Epidermal melanocyte (primary cell): ENCODE results near the gene NIPA2.

Experiments
- DNase-seq: peaks from one replicate; pipeline ENCODE4 v3.0.0; 2011; ENCODE audit warnings: low spot score; ENCODE audit not compliant: insufficient read length

The NIPA2 gene

GRCh38 chr15:22902046-22902445, 63.6 kb downstream of the NIPA2 start:
- no peak for DNase-seq

GRCh38 chr15:22902578-22902977, 64.1 kb downstream of the NIPA2 start:
- no peak for DNase-seq

GRCh38 chr15:22902981-22903380, 64.5 kb downstream of the NIPA2 start:
- no peak for DNase-seq

GRCh38 chr15:22903427-22903826, 65.0 kb downstream of the NIPA2 start:
- DNase-seq = no peak

- DNase-seq = no peak
These were observed 65.6 kb downstream of the NIPA2 start for GRCh38 chr15:22903961-22904534.

GRCh38 chr15:22904736-22905135, 66.3 kb downstream of the NIPA2 start:
- no peak for DNase-seq

GRCh38 chr15:22907161-22907950, 68.9 kb downstream of the NIPA2 start:
- DNase-seq = no peak

- DNase-seq = no peak
These were observed 70.4 kb downstream of the NIPA2 start for GRCh38 chr15:22908830-22909229.

- no peak for DNase-seq
These were observed 72.8 kb downstream of the NIPA2 start for GRCh38 chr15:22911306-22911705.

GRCh38 chr15:22912256-22912655, 73.8 kb downstream of the NIPA2 start:
- DNase-seq = no peak

GRCh38 chr15:22913646-22914380, 75.3 kb downstream of the NIPA2 start:
- no peak for DNase-seq

GRCh38 chr15:22915866-22916515, 77.5 kb downstream of the NIPA2 start:
- no peak for DNase-seq

- DNase-seq = no peak
These were observed 78.3 kb downstream of the NIPA2 start for GRCh38 chr15:22916606-22917350.

- no peak for DNase-seq
These were observed 79.1 kb downstream of the NIPA2 start for GRCh38 chr15:22917556-22917955.
